GM19035 (cell line): ENCODE measurements around the gene SRPK2.
A peak's percentile ranks its signal among the peaks of the same experiment; 100 is the strongest.
"Not testable (repeated sequence)": the region's sequence is repeated elsewhere in the genome, so short reads cannot be mapped to it uniquely, and the experiment has no call there.

Experiments used
- ATAC-seq: cut with Tn5 transposase; IDR thresholded peaks from one replicate; pipeline ENCODE4 v1.9.1; 2021; ENCODE audit not compliant: unreplicated experiment

Gene SRPK2

GRCh38 chr7:105345003-105345402, 43.7 kb downstream of the SRPK2 start:
- no peak for ATAC-seq

- ATAC-seq: no peak
Observed at GRCh38 chr7:105339404-105340323, 49.1 kb downstream of the SRPK2 start.

- ATAC-seq: no peak
Observed at GRCh38 chr7:105337529-105337928, 51.2 kb downstream of the SRPK2 start.

- ATAC-seq: no peak
Observed at GRCh38 chr7:105336009-105336408, 52.7 kb downstream of the SRPK2 start.

- ATAC-seq: not testable (repeated sequence)
Observed at GRCh38 chr7:105332661-105333060, 56.1 kb downstream of the SRPK2 start.

- no peak for ATAC-seq
Observed at GRCh38 chr7:105330526-105330925, 58.2 kb downstream of the SRPK2 start.

- no peak for ATAC-seq
Observed at GRCh38 chr7:105327201-105327600, 61.5 kb downstream of the SRPK2 start.

GRCh38 chr7:105325216-105325904, 63.4 kb downstream of the SRPK2 start:
- ATAC-seq: no peak

- not testable (repeated sequence) for ATAC-seq
Observed at GRCh38 chr7:105324606-105325005, 64.1 kb downstream of the SRPK2 start.

- ATAC-seq: no peak
Observed at GRCh38 chr7:105323366-105323765, 65.4 kb downstream of the SRPK2 start.

- ATAC-seq: no peak
Observed at GRCh38 chr7:105322655-105323277, 66.0 kb downstream of the SRPK2 start.

GRCh38 chr7:105321754-105322455, 66.8 kb downstream of the SRPK2 start:
- no peak for ATAC-seq

GRCh38 chr7:105320896-105321295, 67.8 kb downstream of the SRPK2 start:
- ATAC-seq: no peak

GRCh38 chr7:105319578-105319977, 69.1 kb downstream of the SRPK2 start:
- no peak for ATAC-seq

GRCh38 chr7:105316578-105317344, 72.0 kb downstream of the SRPK2 start:
- ATAC-seq: no peak

- no peak for ATAC-seq
Observed at GRCh38 chr7:105315357-105315756, 73.4 kb downstream of the SRPK2 start.

- peak; percentile 59 for ATAC-seq
Observed at GRCh38 chr7:105309235-105310169, 79.2 kb downstream of the SRPK2 start.

- no peak for ATAC-seq
Observed at GRCh38 chr7:105307163-105307672, 81.5 kb downstream of the SRPK2 start.

GRCh38 chr7:105306298-105306748, 82.4 kb downstream of the SRPK2 start:
- no peak for ATAC-seq
